GM21723 (cell line): ENCODE results near the gene RNF220.

Experiments
- ATAC-seq: cut with Tn5 transposase; IDR thresholded peaks from one replicate; pipeline ENCODE4 v1.9.1; 2021; ENCODE audit warnings: mild to moderate bottlenecking, moderate library complexity; ENCODE audit not compliant: unreplicated experiment

RNF220 gene

DNA sequence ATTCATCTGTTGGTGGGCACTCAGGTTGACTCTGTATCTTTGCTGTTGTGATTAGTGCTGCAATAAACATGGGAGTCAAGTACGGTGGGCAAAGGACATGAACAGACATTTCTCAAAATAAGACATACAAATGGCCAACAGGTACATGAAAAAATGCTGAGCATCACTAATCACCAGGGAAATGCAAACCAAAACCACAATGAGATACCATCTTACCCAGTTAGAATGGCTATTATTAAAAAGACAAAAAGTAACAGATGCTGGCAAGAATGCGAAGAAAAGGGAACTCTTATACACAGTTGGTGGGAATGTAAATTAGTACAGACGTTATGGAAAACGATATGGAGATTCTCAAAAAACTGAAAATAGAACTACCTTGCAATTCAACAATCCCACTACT lies 170.3 kb downstream of the RNF220 start:
- no peak for ATAC-seq

GRCh38 chr1:44576456-44577150 lies 171.5 kb downstream of the RNF220 start:
- ATAC-seq = no peak

- no peak for ATAC-seq
Observed at GRCh38 chr1:44581205-44581604, 176.2 kb downstream of the RNF220 start.

DNA sequence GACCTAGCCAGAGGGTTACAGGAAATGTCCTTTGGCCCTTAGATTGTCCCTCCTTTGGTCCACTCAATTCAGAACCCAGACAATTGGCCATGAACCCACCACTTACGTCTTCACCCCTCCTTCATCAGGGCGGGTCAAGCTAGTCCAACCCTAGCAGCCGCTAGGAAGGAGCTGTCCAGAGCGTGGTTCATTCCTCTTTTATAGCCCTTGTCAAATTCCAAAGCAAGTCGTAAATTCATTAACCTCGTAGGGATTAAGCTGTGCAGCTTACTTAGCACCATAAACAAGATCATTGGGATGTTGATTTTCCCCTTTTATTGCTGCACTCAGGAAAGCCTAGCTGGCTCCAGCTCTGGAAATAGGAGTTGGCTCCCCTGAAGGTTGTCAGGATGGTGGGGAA lies 179.1 kb downstream of the RNF220 start:
- no peak for ATAC-seq

DNA sequence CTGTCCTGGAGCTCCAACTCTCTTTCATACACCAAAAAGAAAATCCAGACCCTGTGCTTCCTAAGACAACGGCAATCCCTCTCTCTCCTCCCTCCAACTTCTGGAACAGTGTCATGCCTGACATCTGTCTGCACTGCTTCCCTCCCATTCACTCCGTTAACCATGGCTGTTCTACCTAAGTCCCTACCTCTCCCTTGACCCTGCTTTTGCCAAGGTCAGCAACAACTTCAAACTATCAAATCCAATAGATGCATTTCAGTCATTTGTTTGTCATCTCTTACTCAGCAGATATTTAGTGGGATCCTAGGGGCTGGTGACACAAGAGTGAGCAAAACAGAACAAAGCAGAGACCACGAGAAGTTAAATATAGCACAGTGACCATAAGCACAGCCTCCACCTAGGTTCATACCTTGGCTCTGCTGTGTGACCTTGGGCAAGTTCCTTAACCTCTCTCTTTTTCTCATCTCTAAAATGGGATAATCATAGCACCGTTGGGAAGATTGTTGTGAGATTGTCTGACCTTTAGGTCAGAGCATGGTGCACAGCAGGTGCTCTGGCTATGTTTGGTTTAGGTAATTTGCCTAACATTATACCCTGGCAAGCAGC lies 180.4 kb downstream of the RNF220 start:
- no peak for ATAC-seq

- ATAC-seq = no peak
Observed at GRCh38 chr1:44587796-44588460, 182.9 kb downstream of the RNF220 start.

DNA sequence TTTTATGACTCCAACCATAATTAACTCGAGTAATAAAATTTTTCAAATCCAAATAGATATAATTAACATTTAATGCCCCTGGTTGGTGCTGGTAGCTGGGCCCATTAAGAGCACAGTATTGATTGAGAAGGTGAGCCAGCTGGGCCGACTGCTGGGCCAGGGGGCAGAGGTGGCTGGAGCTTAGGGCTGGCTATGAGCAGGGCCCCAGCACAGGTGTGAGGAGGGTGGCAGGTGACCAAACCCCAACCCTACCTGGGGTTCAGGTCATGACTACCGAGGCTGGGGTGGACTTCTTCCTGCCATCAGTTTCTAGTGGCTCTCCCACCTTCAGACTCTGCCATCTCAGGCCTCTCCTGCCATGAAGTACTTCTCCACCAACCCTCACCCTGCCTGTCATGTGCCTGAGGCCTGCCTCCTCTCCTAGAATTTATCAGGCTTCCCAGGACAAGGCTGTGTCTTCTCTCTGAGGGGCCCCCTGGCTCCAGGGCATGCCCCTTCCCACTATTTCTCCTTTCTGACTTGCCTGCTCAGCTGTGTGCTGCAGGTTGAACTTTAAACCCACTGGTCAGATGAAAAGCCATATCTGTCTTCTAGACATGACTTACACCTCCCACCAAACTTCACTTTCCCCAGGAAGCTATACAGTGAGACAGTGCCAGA lies 183.6 kb downstream of the RNF220 start:
- no peak for ATAC-seq

GRCh38 chr1:44590475-44590874 lies 185.4 kb downstream of the RNF220 start:
- ATAC-seq = no peak

DNA sequence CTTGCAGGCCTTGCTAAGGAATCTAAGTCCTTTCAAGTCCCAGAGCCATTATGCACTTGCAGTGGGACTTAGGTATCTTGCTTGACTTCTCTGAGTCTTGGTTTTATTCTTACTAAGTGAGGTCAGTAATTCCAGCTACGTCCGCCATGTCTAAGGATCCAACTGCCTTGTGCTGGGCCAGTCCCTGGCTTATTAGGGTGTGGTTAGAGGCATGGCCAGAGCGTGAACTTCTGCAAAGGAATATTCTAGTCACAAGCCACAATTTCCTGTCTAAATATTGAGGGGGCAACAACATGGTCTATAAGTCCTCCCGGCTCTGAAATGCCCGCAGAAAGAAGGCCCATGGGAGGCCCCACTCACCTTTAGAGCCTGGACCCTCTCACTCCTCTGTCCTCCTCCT lies 186.3 kb downstream of the RNF220 start:
- no peak for ATAC-seq

DNA sequence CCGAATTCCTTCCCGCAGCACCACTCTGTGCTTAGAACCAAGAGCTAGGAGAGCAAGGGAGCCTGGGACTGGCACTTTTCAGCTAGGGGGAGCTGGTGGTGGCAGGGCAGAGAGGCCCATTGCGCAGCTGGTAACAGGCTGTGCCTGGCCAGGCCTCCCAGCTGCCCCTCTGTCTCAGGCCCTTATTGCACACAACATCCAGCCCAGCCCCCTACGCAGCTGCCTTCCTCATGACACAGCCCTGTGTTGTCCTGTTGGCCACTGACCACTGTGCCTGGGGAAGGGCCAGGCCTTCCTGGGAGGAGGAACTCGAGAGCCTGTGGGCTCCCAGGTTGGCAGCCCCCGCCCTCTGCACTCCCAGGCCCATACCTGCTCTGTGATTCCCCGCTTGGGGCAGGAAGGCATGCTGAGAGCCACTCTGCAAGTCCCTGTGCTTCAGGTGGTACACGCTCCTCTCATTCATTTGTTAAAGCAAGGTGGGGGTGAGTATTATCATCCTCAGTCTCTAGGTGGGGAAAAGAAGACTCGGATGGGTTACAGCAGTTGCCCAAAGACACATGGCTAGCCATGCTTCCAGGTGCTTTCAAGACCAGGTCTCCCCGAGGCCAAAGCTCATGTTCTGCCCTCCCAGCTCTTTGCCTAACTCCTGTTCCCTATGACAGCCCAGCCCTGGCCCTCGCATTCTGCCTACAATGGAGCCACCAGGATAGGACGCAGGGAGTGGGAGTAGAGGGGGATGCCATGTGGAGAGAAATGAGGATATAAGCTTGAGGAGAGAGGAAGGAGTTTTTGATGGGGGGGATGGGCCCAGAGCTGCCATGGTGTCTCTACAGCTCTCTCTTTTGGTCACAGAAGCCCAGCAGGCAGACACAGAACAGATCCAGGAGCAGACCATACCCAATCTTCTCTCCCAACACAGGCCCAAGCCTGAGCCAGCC lies 187.4 kb downstream of the RNF220 start:
- no peak for ATAC-seq

DNA sequence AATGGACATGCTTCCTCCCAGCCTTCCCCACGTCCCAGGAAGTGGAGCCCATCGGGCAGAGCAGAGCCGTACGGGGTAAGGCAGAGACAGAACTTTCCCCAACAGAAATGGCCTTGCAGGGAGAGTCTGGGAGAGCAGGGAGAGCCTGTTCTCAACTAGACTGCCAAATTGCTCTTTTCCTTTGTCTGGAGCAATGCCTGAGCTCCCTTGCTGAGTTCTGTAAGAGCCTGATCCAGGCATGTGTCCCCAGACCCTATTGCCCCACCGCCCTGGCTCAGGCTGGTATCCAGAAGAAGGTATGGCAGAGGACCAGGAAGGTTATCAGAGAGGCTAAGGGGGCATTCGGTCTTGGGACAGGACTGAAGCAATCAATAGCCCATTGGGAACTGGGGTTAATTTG lies 189.3 kb downstream of the RNF220 start:
- ATAC-seq = no peak

GRCh38 chr1:44594871-44595735 lies 190.0 kb downstream of the RNF220 start:
- ATAC-seq = peak; percentile 60

DNA sequence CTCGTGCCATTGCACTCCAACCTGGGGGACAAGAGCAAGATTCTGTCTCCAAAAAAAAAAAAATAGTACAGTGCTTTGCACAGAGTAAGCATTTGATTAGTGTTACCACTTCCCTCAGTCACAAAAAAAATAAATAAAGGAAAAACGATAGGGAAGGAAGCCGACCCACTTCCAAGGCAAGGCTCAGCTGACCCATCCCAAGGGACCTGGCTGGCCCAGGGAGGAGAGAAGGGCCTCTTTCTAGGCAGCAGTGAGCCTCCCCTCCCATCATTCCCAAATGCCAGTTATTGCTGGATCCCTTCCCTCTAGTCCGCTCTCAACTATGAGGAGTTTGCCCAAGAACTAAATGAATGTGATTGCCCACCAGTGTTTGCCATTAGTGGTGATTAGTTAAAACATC lies 191.5 kb downstream of the RNF220 start:
- ATAC-seq = no peak

DNA sequence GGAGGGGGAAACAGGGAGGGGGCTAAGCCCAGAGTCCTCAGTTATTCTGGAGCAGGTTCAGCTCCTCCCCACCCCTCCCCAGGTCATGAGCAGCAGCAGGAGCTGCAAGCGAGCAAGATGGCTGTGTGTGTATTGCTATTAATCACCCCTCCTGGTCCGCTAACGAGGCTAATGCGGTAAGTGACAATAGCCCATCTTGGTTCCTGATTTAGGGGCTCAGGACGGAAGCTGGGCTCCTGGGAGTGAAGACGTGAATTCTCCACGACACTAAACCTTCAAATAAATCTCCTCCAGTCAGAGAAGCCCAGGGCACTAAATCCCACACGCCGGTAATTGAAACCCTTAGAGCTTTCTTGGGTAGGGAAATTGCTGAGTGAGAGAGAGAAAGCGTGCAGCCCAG lies 193.1 kb downstream of the RNF220 start:
- ATAC-seq = no peak

GRCh38 chr1:44602634-44603628 lies 197.9 kb downstream of the RNF220 start:
- no peak for ATAC-seq

DNA sequence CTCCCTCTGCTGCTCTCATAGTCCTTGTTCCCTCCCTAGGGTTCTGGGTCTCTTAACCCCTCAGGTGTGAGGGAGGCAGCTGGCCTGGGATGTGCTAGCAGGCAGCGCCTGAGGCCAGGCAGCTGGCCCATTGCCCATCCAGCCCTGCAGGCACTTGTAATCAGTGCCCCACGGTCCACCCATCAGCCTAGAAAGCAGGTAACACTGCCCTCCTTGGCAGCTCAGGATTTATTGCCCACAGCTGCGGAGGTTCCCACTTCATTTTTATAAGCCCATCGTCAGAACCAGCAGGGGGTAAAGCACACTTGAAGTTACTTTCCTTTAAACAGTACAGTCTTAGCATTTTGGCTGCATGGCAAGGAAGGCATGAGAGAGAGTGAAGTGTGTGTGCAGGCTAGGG lies 198.7 kb downstream of the RNF220 start:
- ATAC-seq = no peak

- ATAC-seq = no peak
Observed at GRCh38 chr1:44604157-44604955, 199.3 kb downstream of the RNF220 start.
